ENCODE measurements around the gene POLR2I. TPM values are rescaled to one million over a fixed set of nuclear protein-coding genes. Genes with fewer than 3 reads are reported as not detected.

POLR2I gene
- total RNA-seq, 1 experiment from 2014 or later, result 174 TPM

- Histone ChIP-seq H3K27me3 (ENCODE audit: control insufficient read depth, insufficient read depth, low read length) (no peaks in the 10 kb centered on the region), H3K4me1 (ENCODE audit: control insufficient read depth, insufficient read depth, low read length) (no peaks in the 10 kb centered on the region), H3K4me3 (ENCODE audit: low read depth in 2 of 2, low read length in 2 of 2) (no peak overlapping the region), H3K9me3 (ENCODE audit: control insufficient read depth, insufficient read depth, low read depth, low read length) (no peaks in the 10 kb centered on the region), H3K27ac (ENCODE audit: low read length) (no peak overlapping the region), H3K36me3 (ENCODE audit: control insufficient read depth, insufficient read depth, low read length) (no peaks in the 10 kb centered on the region)
- no peak for DNase-seq (ENCODE audit: low read depth, low spot score)
- POLR2A ChIA-PET, result interaction anchor here (0.6 kb wide), 1 partner anchor 21 kb away, joined by 3 read pairs; no protein-coding TSS in a partner anchor
- intact Hi-C loops (cut with micrococcal nuclease; ENCODE audit: unreplicated experiment), result no loop called here
- no TSS peak for BruUV-seq (replicated peaks)
- CTCF ChIA-PET, result no interaction called here
- TF ChIP-seq, protein P1, sequence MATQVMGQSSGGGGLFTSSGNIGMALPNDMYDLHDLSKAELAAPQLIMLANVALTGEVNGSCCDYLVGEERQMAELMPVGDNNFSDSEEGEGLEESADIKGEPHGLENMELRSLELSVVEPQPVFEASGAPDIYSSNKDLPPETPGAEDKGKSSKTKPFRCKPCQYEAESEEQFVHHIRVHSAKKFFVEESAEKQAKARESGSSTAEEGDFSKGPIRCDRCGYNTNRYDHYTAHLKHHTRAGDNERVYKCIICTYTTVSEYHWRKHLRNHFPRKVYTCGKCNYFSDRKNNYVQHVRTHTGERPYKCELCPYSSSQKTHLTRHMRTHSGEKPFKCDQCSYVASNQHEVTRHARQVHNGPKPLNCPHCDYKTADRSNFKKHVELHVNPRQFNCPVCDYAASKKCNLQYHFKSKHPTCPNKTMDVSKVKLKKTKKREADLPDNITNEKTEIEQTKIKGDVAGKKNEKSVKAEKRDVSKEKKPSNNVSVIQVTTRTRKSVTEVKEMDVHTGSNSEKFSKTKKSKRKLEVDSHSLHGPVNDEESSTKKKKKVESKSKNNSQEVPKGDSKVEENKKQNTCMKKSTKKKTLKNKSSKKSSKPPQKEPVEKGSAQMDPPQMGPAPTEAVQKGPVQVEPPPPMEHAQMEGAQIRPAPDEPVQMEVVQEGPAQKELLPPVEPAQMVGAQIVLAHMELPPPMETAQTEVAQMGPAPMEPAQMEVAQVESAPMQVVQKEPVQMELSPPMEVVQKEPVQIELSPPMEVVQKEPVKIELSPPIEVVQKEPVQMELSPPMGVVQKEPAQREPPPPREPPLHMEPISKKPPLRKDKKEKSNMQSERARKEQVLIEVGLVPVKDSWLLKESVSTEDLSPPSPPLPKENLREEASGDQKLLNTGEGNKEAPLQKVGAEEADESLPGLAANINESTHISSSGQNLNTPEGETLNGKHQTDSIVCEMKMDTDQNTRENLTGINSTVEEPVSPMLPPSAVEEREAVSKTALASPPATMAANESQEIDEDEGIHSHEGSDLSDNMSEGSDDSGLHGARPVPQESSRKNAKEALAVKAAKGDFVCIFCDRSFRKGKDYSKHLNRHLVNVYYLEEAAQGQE (IDR thresholded peaks at IDR 0.05; ENCODE audit: insufficient read depth in 1 of 2, low read depth in 2 of 2, low read length in 1 of 2), result no peak
- in situ Hi-C loops (cut with HindIII; ENCODE audit: low pct_unique_long_range_greater_than_20kb, low sequenced_read_pairs), result no loop called here
- ATAC-seq, result peak; percentile 44
Measured at GRCh38 chr19:36151144-36152018, 36.7 kb upstream of the POLR2I start.

DNA sequence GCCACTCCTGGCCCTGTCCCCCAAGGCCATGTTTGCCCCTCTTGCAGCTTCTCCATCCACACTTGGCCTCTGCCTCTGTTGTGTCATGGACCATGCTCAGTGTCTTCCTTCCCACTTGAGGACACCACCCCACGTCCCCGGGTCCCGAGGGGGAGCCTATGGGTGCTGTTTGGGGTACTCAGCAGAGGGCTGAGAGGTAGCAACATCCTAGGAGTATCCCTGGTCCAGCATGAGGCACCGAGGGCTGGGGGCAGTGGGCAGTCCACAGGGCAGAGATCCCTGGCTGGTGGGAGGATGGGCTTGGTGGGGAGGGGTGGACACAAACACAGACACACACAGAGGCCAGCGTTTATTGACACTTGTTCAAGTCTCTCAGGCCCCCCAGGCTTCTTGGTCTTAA, 35.9 kb upstream of the POLR2I start:
- H3K36me3 ChIP-seq (ENCODE audit: control insufficient read depth, insufficient read depth, low read length), result peaks cover 6% of the 10 kb centered on the region; the same call in 1 of the 2 replicates
- no peak overlapping the region for H3K4me3 ChIP-seq (ENCODE audit: low read depth in 2 of 2, low read length in 2 of 2)
- in situ Hi-C loops (cut with HindIII; ENCODE audit: low pct_unique_long_range_greater_than_20kb, low sequenced_read_pairs) (no loop called here), intact Hi-C loops (cut with micrococcal nuclease; ENCODE audit: unreplicated experiment) (no loop called here)
- no peaks in the 10 kb centered on the region for H3K4me1 ChIP-seq (ENCODE audit: control insufficient read depth, insufficient read depth, low read length)
- no peaks in the 10 kb centered on the region for H3K27me3 ChIP-seq (ENCODE audit: control insufficient read depth, insufficient read depth, low read length)
- POLR2A ChIA-PET, result no interaction called here
- H3K9me3 ChIP-seq (ENCODE audit: control insufficient read depth, insufficient read depth, low read depth, low read length), result no peaks in the 10 kb centered on the region
- DNase-seq (ENCODE audit: low read depth, low spot score) (no peak), ATAC-seq (no peak)
- H3K27ac ChIP-seq (ENCODE audit: low read length), result no peak overlapping the region
- CTCF ChIA-PET, result no interaction called here
- TF ChIP-seq CTCF (IDR thresholded peaks at IDR 0.05) (no peak), SIN3A (IDR thresholded peaks at IDR 0.05; ENCODE audit: borderline replicate concordance, insufficient read depth, low read depth, low read length) (no peak), TCF7L2 (IDR thresholded peaks at IDR 0.05; ENCODE audit: low read depth, low read length) (no peak), POLR2AphosphoS5 (IDR thresholded peaks at IDR 0.05; ENCODE audit: low read depth, low read length) (no peak; the same call in 1 of the 2 replicates)
- TF ChIP-seq, protein P1 (IDR thresholded peaks at IDR 0.05; ENCODE audit: insufficient read depth in 1 of 2, low read depth in 2 of 2, low read length in 1 of 2), result no peak
- BruUV-seq (replicated peaks), result no TSS peak
